HG02943 (cell line): ENCODE data around the gene SPAG16.

Source experiments
- ATAC-seq: cut with Tn5 transposase; IDR thresholded peaks from one replicate; pipeline ENCODE4 v1.9.1; 2021; ENCODE audit warnings: mild to moderate bottlenecking, low read depth, moderate library complexity; ENCODE audit not compliant: unreplicated experiment

The SPAG16 gene

DNA sequence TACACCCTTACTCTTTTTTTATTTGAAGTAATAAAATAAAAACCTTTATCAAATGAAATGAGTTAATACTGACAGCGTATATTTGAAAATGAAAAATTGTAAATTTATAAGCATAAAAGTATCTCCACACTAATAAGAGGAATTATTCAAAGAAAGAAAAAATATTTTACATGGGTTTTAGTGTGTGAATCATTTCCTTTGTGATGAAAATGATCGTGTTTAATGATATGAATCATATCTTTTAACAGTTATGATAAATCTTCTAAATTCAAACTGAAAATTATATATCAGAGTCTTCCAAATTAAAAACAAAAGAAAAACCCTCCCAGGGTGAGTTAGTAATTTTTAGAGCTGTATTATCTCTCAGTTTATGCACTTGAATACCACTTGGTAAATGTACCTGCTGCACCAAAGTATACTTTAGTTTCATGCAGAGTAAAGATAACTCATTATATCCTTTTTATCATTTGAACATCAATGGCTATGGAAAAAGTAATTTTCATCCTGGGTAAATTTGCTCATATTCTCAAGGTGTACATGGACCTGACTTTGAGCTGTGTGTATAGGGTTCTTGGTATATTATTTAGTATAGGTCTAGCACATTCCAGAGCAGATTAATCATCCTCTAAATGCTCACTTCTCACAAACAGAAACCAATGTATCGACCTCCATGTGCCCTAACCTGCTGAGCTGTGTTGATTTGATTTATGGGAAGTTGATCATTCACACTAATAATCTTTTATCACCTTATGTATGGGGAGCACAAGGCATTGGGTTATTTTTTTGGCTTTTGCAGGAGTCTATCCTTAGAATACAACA is 1027.9 kb downstream of the SPAG16 start:
- no peak for ATAC-seq

DNA sequence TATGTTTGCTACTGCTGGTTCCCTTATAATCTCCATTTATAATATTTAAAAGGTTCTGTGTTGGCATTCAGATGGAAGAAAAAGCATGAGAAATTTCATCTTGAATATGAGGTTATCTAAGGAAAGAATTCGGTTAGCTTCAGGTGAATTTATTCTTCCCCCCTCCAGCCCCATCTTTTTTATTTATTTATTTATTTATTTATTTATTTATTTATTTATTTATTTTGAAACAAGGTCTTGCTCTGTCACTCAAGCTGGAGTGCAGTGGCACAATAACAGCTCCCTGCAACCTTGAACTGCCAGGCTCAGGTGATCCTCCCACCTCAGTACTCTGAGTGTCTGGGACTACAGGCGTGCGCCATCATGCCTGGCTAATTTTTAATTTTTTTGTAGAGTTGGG is 1031.1 kb downstream of the SPAG16 start:
- ATAC-seq: no peak

GRCh38 chr2:214320211-214320610 is 1035.9 kb downstream of the SPAG16 start:
- no peak for ATAC-seq

DNA sequence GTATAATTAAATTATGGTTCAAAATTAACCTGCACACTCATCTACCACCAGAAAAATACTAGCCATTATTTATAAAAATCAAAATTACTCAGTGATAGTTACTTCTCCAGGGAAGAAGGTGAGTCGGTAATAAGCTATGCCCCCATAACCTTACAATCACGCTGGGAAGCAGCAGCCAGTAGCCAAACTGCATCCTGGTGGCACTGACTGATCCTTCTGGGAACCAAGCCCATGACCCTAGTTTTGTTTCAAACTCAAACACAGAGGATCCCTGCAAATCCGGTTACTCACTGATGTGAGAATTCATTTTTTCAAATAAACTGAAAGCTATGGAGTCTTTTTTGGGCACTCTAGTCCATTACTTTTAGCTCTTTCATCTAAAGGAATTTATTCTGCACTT is 1038.4 kb downstream of the SPAG16 start:
- no peak for ATAC-seq

DNA sequence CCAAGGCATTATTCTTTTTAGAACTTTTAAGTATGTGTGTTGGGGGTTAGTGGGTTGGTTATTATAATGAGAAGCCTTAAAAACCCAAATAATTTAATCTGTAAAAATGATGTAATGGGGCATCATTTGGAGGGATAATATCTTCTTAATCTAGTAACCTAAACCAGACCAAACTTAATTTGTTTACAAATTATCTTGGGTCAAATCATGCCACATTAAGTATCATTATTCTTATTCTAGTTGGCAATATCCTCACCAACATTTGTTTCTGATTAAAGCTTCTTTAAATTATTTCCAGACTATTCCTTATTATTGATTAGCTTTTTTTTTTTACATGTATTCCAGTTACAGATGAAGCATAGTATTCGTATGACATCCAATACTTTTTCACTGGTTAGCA is 1041.1 kb downstream of the SPAG16 start:
- ATAC-seq: no peak

DNA sequence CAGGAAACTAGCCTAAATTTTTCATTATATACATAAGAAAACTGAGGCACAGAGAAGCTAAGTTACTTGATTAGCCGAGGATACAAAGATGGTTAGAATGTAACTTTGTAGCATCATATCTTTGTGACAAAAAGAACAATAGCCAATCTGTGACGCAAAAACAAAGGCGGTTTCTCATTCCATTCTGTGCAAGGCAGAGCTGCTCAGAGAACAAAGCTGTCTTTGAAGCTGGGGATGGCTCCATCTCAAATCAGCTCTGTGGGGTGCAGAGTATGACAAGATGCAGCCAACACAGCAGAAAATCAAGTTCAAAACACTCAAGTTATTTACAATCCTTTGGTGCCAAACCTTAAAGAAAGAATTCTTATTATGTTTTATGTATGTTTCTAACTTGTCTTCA is 1044.7 kb downstream of the SPAG16 start:
- ATAC-seq: no peak

DNA sequence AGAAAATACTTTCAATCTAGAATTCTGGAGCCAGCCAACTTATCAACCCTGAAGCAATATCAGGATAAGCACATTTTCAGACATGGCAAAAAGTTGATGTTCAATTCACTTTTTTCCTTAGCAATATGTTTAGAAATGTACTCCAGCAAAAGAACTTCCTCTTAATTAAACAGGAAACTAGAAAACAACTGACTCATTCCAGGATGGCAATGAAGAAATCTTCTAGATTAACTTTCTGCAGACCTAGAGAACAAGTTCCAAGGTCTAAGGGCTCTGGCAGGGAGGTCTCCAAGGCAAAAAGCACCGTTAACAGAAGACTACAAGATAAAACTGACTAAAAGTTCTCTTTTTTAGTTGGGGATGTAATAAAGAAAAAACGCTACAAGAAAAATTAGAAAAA is 1057.4 kb downstream of the SPAG16 start:
- no peak for ATAC-seq

DNA sequence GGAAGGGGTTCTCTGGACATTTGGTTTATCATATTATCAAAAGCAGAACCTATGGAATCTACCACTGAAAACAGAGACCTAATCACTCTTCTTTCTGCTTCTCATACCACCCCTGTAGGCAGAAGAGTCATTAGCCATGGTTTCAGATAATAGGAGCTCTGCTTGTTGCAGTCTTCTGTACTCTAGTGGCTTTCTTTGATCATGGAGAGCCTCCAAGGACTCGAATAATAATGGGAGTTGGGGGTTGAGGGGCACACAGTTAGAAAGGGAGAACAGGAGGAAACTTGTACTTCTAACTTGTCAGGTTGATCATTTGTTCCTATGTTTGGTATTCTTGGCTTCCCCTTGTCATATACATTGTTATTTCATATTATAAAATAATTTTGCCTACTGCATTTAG is 1074.2 kb downstream of the SPAG16 start:
- no peak for ATAC-seq

DNA sequence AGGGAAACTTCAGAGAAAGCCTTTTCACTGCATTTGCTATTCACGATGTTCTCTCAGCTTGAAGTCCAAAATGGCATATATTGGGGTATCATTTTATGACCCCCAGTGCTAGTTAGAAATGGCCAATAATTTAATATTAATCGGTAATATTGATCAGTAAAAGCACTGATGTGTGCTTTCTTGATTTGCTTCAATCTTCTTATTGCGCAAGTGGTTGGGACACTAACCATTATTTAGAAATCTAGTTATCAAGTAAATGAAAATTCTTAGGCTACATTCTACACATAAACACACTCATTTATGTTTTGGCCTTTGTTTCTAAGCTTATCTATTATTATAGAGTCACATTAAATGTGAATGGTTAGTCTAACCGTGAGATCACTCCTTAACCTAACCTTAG is 1076.9 kb downstream of the SPAG16 start:
- no peak for ATAC-seq

DNA sequence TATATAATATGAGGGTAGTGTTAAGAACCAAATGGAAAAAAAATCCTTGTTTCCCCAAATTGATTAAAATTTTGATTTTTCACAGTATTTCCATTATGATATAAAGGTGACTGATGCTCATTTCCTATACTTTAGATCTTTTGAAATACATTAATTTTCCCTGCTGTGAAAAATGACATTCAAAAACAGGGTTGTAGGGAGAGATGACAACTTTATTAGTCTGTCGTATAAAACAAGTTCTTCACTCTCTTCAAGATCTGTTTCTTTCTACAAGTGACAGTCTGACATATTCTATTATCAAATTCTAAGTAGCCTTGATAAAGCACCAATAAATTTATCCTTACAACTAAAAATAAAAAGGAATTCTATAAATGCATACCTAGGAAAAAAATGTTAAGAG is 1081.3 kb downstream of the SPAG16 start:
- no peak for ATAC-seq

DNA sequence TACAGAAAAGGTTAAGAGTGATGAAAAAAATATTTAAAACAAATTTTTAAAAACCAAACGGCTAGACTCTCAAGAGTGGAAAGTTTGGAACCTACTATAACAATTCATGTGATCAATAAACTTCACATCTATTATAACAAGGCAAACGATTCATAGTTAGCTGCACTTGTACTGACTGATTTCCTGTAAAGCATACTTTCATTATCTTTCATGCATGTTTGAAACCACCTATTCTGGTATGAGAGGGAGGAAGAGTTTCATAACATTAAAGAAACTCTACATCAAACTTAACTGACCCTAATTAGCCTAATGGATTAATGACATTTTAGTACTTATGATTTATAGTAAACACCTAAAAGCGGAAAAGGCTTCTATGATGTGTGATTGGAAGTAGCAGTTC is 1082.9 kb downstream of the SPAG16 start:
- no peak for ATAC-seq

- ATAC-seq: no peak
Observed at GRCh38 chr2:214376618-214377285, 1092.5 kb downstream of the SPAG16 start.

DNA sequence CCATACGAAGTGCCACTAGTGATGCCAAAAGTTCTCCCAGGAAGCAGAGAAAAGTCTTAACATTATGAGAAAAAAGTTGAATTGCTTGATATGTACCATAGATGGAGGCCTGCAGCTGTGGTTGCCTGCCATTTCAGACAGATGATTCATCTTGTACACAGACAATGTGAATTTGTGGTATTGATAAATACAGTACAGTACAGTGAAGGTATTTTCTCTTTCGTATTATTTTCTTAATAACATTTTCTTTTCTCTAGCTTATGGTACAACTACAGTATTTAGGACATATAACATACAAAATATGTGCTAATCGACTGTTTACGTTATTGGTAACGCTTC is 1093.0 kb downstream of the SPAG16 start:
- no peak for ATAC-seq

DNA sequence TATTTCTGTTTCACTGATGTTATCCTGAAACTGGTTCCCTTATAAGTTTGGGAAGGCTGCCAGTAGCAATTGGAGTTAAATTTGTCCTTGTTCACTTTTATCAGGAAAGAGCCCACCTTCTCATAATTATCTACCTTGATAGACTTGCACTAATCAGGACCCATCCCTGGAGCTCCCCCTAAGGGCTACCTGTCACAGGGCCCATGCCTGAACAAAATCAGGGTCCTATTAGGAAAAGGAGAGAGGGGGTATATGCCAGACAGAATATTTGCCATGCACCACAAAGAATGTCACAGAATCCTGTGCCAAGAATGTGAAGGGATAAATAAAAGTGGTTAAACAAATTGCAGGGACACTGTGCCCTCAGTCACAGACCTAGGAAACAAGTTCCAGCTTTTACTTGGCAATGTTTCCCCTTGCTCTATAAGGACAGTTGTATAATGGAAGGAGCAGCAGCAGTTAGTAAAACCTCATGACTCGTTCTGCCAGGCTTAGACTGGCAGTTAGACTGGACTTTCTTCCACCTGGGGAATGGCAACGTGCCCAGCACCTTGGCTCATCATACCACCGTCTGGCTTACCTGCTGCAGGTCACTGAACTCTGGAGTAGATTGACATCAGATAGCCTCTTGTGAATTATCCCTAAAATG is 1094.3 kb downstream of the SPAG16 start:
- ATAC-seq: no peak

DNA sequence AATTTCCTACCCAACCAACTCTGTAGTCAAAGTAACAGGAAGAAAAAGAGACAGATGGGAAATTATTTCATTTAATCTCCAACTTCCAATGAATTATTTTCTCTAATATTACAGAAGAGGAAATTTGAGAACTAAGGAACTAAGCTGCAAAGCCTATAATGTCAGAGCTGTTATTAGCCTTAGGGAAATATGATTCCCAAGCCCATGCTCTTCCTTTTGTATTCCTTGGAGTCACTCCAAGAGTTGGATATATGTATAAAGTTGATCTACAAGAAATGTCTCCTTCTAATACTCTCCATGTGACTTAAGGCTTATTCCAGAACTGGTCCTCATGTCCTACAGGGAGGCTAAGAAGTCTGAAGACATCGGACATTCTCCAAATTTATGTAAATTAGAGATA is 1095.0 kb downstream of the SPAG16 start:
- ATAC-seq: no peak

- no peak for ATAC-seq
Observed at GRCh38 chr2:214380681-214381080, 1096.4 kb downstream of the SPAG16 start.

GRCh38 chr2:214382229-214382628 is 1098.0 kb downstream of the SPAG16 start:
- no peak for ATAC-seq

GRCh38 chr2:214386720-214387119 is 1102.5 kb downstream of the SPAG16 start:
- no peak for ATAC-seq

GRCh38 chr2:214389334-214389733 is 1105.1 kb downstream of the SPAG16 start:
- no peak for ATAC-seq

DNA sequence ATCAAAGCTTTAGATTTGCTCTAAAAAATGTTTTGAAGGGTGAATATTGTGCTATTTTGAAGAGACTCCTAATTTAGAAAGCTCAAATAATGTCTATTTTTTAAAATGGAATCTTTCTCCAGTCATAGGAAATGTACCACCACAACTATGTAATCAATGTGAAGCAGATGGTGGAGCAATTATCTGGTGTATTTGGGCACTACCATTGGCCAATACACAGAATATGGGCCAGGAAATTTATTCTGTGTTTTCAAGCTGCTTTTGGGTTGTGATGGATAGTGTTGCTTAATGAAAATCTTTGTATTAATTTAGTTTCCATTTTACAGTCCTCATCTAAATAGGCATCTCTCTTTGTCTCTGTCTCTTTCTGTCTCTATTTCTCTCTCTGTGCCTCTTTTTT is 1109.5 kb downstream of the SPAG16 start:
- ATAC-seq: no peak

DNA sequence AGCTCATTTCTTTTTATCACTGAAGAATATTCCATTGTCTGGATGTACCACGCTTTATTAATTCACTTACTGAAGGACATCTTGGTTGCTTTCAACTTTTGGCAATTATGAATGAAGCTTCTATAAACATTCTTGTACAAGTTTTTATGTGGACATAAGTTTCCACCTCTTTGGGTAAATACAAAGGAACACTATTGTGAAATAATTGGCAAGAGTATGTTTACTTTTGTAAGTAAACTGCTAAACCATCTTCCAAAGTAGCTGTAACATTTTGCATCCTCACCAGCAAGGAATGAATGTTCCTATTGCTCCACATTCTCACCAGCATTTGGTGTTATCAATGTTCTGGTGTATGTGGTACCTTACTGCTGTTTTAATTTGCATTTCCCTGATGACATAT is 1110.8 kb downstream of the SPAG16 start:
- no peak for ATAC-seq

DNA sequence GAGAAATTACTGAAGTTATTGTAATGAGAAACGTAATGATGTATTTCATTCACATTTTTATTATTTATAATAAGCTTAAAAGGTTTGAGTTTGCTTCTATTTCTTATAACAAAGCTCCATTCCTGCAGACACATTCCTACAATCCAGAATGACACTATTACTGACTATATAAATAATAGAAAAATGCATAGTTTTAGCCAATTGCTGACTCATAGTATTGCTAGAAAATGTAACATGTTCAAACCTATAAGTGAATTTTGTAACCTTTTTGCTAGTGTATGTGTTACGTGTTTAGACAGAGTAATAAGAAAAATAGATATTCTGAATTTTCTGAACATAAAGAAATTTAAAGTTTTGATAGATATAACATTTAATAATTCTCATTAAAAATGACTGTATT is 1117.3 kb downstream of the SPAG16 start:
- no peak for ATAC-seq
